ENCODE results near the gene MTCL3.

DNA sequence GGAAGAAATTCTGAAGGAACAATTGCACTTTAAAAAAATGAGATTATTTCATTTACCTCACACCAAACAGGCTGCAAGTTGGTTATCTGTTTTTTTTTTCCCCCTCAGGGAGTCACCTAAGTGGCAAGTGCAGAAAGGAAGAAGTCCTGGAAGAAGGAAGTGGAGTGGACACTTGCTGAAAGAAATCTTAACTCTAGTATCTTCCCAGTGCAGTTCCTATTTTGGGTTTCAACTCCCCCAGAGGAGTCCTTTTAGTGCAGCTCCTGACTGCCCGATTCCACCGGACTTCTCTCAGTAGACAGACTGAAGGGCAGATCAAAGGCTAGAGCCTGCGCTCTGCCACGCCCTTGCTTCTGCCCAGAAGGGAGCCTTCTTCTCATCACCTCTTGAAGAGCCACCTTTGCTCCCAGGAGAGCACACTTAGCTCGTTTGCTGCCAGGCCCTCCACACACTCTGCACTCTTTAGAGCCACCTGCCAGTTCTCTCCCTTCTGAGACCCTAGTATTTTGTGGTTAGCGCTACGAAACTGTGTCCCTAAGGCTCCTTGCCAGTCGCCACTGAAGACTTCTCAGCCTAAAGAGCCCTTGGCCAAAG, 4.9 kb downstream of the MTCL3 start:
- TF ChIP-seq CTCF (IDR thresholded peaks at IDR 0.05) (no peak), POLR2AphosphoS5 (IDR thresholded peaks at IDR 0.05; ENCODE audit: low read depth, low read length) (no peak), REST (IDR thresholded peaks at IDR 0.05; ENCODE audit: insufficient read depth in 1 of 2, low read depth in 2 of 2, low read length in 1 of 2) (no peak), SIN3A (IDR thresholded peaks at IDR 0.05; ENCODE audit: borderline replicate concordance, insufficient read depth, low read depth, low read length) (no peak), TCF7L2 (IDR thresholded peaks at IDR 0.05; ENCODE audit: low read depth, low read length) (0 out of 2 replicates have a peak, but pooled peaks have one; percentile 42)
